Measurements from ENCODE around the gene CEP20.
"Not testable (repeated sequence)": the region's sequence is repeated elsewhere in the genome, so short reads cannot be mapped to it uniquely, and the experiment has no call there.

The CEP20 gene

DNA sequence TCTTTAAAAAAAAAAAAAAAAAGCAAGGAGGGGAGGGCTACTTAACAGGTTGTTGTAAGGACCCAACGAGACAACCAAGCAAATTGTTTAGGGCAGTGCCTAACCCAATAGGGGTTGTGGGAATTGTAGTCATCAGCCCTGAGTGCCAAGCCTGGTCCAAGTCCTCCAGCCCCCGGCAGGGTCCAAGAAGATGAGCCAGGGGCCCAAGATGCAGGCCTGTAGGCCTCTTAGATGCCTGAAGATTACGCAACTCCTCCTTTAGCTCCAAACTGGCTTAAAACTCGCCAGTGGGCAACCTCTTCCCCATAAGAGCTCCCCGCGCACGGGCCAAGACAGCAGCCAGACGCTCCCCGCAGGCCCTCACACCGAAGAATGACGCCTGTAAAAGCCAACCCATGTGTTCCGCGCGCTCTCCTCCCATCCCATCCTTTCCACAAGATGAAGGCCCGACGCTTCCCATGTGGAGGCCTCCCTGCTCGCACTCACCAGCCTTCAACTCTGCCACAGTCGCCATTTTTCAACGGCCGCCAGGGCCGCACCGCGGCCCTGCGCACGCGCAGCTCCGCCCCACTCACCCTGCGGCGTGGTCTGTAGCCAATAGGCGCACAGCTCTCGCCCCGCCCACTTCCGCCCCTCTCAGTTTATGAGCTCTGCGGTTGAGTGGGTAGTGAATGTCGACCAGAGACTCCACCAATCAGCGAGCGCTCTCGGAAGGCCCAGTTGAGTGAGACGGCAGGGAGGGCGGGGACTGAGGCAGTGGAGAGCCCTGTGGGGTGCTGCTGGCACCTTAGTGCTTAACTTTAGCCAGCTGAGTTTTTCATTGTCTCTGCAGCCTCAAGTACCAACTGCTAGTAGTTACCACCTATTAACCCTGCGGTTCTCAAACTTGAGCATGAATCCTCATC, at the start of gene CEP20:
TSS of gene CEP20 (minus strand) at position 532 of the 905 bp plus-strand sequence. CDS start at position 514, 18 bp downstream.
- Histone ChIP-seq H3K4me3 (peak within 1 kb of the TSS; percentile 69 to 95 (median 83)), H3K9me3 (replicated peaks in 1 of 11) (no peaks in the 10 kb centered on the region), H3K4me2 (peak within 1 kb of the TSS; percentile 84 to 98 (median 95)), H3K36me3 (peaks cover 8 to 33% (median 17%) of the 10 kb centered on the region in 11 experiments), H4K20me1 (peaks cover 0 to 29% (median 9%) of the 10 kb centered on the region in 11 experiments; a peak in 10 of 22 replicates), H3K9ac (peak within 1 kb of the TSS; percentile 84 to 96 (median 89)), H3K27me3 (no peaks in the 10 kb centered on the region), H3K4me1 (peaks cover 23 to 43% (median 33%) of the 10 kb centered on the region in 10 experiments), H3K27ac (peak within 1 kb of the TSS; percentile 76 to 98 (median 91))
- TF ChIP-seq Cebpa-rat (IDR thresholded peaks at IDR 0.05): peak; percentile 20 to 89 (median 78); a peak in 17 of 22 replicates

DNA sequence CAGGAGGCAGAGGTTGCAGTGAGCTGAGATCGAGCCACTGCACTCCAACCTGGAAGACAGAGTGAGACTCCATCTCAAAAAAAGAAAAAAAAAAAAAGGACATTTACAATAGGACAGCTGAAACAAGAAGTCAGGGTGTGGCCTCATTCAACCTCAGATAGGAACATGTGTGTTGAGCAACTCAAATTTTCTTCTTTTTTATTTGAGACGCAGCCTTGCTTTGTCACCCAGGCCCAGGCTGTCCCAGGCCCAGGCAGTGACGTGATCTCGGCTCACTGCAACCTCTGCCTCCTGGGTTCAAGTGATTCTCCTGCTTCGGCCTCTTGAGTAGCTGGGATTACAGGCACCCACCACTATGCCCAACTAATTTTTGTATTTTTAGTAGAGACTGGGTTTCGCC, 48.4 kb upstream of the CEP20 start:
- not testable (repeated sequence) for H3K9ac ChIP-seq, H4K20me1 ChIP-seq, H3K27me3 ChIP-seq, H3K4me3 ChIP-seq, H3K27ac ChIP-seq, H3K36me3 ChIP-seq, H3K4me2 ChIP-seq
- H3K4me1 ChIP-seq: peaks cover 7 to 36% (median 10%) of the 10 kb centered on the region in 10 experiments; a peak in 17 of 20 replicates
- peaks cover 8 to 17% (median 10%) of the 10 kb centered on the region in 11 experiments; a peak in 18 of 22 replicates for H3K9me3 ChIP-seq (replicated peaks in 1 of 11)

- no peaks in the 10 kb centered on the region for H3K27me3 ChIP-seq
- H3K4me3 ChIP-seq: no peak overlapping the region
- H3K9me3 ChIP-seq (replicated peaks in 1 of 11): peaks cover 8 to 17% (median 10%) of the 10 kb centered on the region in 11 experiments; a peak in 18 of 22 replicates
- H3K9ac ChIP-seq: no peak overlapping the region
- H4K20me1 ChIP-seq: no peaks in the 10 kb centered on the region
- H3K4me2 ChIP-seq: no peak overlapping the region
- no peak for TF ChIP-seq Cebpa-rat (IDR thresholded peaks at IDR 0.05)
- no peak overlapping the region for H3K27ac ChIP-seq
- H3K4me1 ChIP-seq: peaks cover 1 to 23% (median 3%) of the 10 kb centered on the region in 10 experiments; a peak in 16 of 20 replicates
- no peaks in the 10 kb centered on the region for H3K36me3 ChIP-seq
Measured at GRCh38 chr16:15934991-15935390, 46.6 kb upstream of the CEP20 start.

DNA sequence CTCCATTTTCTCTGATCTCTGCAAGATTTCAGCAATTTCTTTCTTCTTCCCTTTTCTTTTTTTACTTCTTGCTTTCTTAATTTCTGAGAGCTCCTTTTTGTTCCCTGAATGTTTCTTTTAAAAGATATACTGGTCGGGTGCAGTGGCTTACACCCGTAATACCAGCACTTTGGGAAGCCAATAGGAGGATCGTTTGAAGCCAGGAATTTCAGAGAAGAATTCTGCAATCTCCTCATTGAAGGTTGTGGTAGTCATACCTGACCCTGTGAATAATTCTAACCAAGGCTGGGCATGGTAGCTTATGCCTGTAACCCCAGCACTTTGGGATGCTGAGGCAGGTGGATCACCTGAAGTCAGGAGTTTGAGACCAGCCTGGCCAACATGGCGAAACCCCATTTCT, 45.4 kb upstream of the CEP20 start:
- Histone ChIP-seq H3K27ac (no peak overlapping the region), H4K20me1 (no peaks in the 10 kb centered on the region), H3K4me2 (peak overlapping the region in 3 of 11 experiments; percentile 1 to 47 (median 24); a peak in 5 of 22 replicates), H3K36me3 (no peaks in the 10 kb centered on the region), H3K9me3 (replicated peaks in 1 of 11) (peaks cover 8 to 17% (median 10%) of the 10 kb centered on the region in 11 experiments; a peak in 18 of 22 replicates), H3K9ac (no peak overlapping the region), H3K27me3 (no peaks in the 10 kb centered on the region), H3K4me1 (peaks cover 1 to 20% (median 3%) of the 10 kb centered on the region in 10 experiments; a peak in 13 of 20 replicates), H3K4me3 (no peak overlapping the region)
- TF ChIP-seq Cebpa-rat (IDR thresholded peaks at IDR 0.05): no peak

GRCh38 chr16:15932939-15933338, 44.5 kb upstream of the CEP20 start:
- peaks cover 7 to 25% (median 8%) of the 10 kb centered on the region in 10 experiments; a peak in 13 of 20 replicates for H3K4me1 ChIP-seq
- no peak overlapping the region for H3K4me3 ChIP-seq
- TF ChIP-seq Cebpa-rat (IDR thresholded peaks at IDR 0.05): no peak
- H3K9me3 ChIP-seq (replicated peaks in 1 of 11): peaks cover 8 to 17% (median 10%) of the 10 kb centered on the region in 11 experiments; a peak in 18 of 22 replicates
- no peak overlapping the region for H3K9ac ChIP-seq
- H3K4me2 ChIP-seq: peak overlapping the region in 2 of 11 experiments; percentile 24 to 31; a peak in 2 of 22 replicates
- H3K27me3 ChIP-seq: no peaks in the 10 kb centered on the region
- H3K36me3 ChIP-seq: no peaks in the 10 kb centered on the region
- H3K27ac ChIP-seq: no peak overlapping the region
- no peaks in the 10 kb centered on the region for H4K20me1 ChIP-seq

DNA sequence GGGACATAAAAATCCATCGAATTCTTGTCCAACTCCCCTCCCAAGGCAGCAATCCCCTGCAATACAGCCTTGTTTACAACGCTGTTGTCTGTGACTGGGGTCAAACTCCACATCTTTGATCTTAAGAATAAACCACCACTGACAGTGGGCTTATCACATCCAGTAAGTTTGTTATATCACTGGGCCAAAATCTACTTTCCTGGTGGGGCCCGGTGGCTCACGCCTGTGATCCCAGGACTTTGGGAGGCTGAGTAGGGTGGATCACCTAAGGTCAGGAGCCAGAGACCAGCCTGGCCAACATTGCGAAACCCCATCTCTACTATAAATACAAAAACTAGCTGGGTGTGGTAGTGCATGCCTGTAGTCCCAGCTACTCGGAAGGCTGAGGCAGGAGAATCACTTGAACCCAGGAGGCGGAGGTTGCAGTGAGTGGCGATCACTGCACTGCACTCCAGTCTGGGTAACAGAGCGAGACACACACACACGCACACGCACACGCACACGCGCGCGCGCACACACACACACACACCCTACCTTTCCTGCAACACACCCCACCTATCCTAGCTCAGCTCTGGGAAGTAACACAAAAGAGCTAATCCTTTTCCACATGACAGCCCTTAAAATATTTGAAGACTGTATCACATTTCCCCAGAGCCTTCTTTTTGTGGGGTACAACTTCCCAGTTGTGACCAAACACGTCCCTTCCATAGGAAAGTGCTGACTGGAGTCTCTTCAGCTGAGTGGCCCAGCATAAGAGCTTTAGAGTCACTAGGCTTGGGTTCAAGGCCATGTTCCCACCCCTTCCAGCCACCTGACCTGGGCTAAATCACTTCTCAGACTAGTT, 40.1 kb upstream of the CEP20 start:
- Histone ChIP-seq H3K27me3 (peaks cover 0 to 6% (median 0%) of the 10 kb centered on the region in 11 experiments; a peak in 1 of 22 replicates), H3K4me1 (peaks cover 25 to 38% (median 34%) of the 10 kb centered on the region in 10 experiments), H3K27ac (no peak overlapping the region), H3K36me3 (no peaks in the 10 kb centered on the region), H3K9ac (no peak overlapping the region), H4K20me1 (no peaks in the 10 kb centered on the region), H3K4me2 (peak overlapping the region in 9 of 11 experiments; percentile 0 to 38 (median 26); a peak in 9 of 22 replicates), H3K9me3 (replicated peaks in 1 of 11) (0 out of 22 replicates have a peak, but pooled peaks cover 0 to 5% (median 0%) of the 10 kb centered on the region in 11 experiments), H3K4me3 (no peak overlapping the region)
- TF ChIP-seq Cebpa-rat (IDR thresholded peaks at IDR 0.05): 0 out of 22 replicates have a peak, but pooled peaks of 1 of the 11 experiments have one; percentile 34

GRCh38 chr16:15925631-15926030, 37.2 kb upstream of the CEP20 start:
- peak in 3 of 11 experiments; percentile 59 to 83 (median 63); a peak in 6 of 22 replicates for TF ChIP-seq Cebpa-rat (IDR thresholded peaks at IDR 0.05)
- no peaks in the 10 kb centered on the region for H3K36me3 ChIP-seq
- peak overlapping the region in 4 of 11 experiments; percentile 49 to 71 (median 65); a peak in 6 of 22 replicates for H3K27ac ChIP-seq
- no peaks in the 10 kb centered on the region for H3K9me3 ChIP-seq (replicated peaks in 1 of 11)
- no peak overlapping the region for H3K4me3 ChIP-seq
- H3K9ac ChIP-seq: peak overlapping the region in 4 of 11 experiments; percentile 36 to 69 (median 62); a peak in 8 of 22 replicates
- no peaks in the 10 kb centered on the region for H4K20me1 ChIP-seq
- H3K4me1 ChIP-seq: peaks cover 16 to 38% (median 34%) of the 10 kb centered on the region in 10 experiments
- peak overlapping the region; percentile 17 to 92 (median 67) for H3K4me2 ChIP-seq
- H3K27me3 ChIP-seq: peaks cover 0 to 6% (median 0%) of the 10 kb centered on the region in 11 experiments; a peak in 1 of 22 replicates

DNA sequence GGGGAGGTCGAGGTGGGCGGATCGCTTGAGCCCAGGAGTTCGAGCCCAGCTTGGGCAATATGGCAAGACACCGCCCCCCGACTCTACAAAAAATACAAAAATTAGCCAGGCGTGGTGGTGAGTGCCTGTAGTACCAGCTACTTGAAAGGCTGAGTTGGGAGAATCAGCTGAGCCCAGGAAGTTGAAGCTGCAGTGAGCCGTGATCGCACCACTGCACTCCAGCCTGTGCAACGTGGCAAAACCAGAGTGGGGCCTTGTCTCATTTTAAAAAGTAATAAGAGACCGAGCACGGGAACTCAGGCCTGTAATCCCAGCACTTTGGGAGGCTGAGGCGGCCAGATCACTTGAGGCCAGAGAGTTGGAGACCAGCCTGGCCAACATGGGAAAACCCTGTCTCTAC, 36.6 kb upstream of the CEP20 start:
- H3K9me3 ChIP-seq (replicated peaks in 1 of 11): no peaks in the 10 kb centered on the region
- peak overlapping the region in 4 of 11 experiments; percentile 36 to 69 (median 62); a peak in 7 of 22 replicates for H3K9ac ChIP-seq
- no peak for TF ChIP-seq Cebpa-rat (IDR thresholded peaks at IDR 0.05)
- H3K27me3 ChIP-seq: peaks cover 0 to 6% (median 0%) of the 10 kb centered on the region in 11 experiments; a peak in 1 of 22 replicates
- H3K4me1 ChIP-seq: peaks cover 16 to 38% (median 34%) of the 10 kb centered on the region in 10 experiments
- H3K4me2 ChIP-seq: peak overlapping the region; percentile 17 to 92 (median 67); a peak in 21 of 22 replicates
- no peak overlapping the region for H3K4me3 ChIP-seq
- no peaks in the 10 kb centered on the region for H4K20me1 ChIP-seq
- peak overlapping the region in 4 of 11 experiments; percentile 49 to 71 (median 65); a peak in 7 of 22 replicates for H3K27ac ChIP-seq
- no peaks in the 10 kb centered on the region for H3K36me3 ChIP-seq
